OCI-M2 (cell line): ENCODE results near the gene TFEB.

Source experiments
- DNase-seq: peaks from one replicate; lab custom pipeline; 2025; ENCODE audit not compliant: unreplicated experiment; lab: John Stamatoyannopoulos, UW

TFEB gene

DNA sequence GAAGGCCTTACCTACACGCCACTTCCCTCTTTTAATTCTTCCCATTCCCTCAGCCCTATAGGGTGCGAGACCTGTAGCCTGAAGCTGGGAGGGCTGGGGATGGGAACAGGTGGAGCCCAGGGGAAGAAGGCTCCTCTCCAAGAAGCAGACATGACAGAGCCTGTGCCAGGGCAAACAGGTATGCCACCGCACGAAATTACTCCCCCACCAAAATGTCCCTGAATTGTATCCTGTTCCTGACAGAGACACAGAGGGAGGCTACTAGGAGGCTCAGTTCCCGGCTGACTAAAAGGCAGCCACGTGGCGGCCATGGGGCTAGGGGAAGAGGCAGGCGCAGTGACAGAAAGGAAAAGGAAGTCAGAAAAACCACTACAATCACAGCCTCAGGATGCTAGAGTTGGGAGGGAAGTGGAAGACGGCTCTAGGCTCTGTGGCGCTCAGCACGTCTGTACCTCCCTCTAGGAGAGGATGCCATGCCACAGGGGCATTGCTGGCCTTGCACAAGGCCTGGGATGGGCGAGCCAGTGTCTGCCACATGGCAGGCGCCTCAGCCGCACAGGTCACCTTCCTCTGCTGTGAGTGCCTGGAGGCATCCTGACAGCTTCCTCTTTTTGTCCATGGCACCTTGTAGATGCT is 27.7 kb downstream of the TFEB start:
- no peak for DNase-seq

DNA sequence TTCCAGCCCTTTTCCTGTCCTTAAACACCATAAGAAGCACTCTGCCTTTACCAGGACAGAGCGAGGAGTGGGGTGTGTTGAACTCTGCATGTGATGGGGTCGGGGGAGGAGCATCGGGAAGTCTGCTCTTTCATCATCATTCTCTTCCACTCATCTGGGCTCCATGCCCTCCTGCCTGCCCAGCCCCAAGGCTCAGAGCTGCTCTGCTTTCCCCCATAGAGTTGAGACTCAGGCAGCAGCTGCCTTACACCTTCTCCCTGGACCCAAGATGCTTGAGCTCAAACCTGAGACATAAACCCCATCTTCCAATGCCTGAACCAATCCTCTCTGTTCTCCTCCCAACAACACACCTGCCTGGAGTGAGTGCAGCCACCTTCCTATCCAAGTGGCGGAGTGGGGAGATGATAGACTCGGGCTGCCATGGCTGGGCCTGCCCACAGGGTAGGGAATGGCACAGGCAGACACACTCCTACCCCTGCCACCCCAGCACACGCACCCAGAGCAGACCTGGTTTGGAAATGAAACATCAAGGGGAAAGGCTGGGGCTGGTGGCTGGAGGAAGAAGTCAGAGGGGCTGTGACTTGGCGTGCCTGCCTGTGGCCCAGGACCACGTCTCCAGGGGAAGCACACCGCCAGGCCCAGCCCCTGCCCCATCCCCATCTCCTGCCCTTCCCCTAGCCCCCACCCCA is 28.4 kb downstream of the TFEB start:
- no peak for DNase-seq

DNA sequence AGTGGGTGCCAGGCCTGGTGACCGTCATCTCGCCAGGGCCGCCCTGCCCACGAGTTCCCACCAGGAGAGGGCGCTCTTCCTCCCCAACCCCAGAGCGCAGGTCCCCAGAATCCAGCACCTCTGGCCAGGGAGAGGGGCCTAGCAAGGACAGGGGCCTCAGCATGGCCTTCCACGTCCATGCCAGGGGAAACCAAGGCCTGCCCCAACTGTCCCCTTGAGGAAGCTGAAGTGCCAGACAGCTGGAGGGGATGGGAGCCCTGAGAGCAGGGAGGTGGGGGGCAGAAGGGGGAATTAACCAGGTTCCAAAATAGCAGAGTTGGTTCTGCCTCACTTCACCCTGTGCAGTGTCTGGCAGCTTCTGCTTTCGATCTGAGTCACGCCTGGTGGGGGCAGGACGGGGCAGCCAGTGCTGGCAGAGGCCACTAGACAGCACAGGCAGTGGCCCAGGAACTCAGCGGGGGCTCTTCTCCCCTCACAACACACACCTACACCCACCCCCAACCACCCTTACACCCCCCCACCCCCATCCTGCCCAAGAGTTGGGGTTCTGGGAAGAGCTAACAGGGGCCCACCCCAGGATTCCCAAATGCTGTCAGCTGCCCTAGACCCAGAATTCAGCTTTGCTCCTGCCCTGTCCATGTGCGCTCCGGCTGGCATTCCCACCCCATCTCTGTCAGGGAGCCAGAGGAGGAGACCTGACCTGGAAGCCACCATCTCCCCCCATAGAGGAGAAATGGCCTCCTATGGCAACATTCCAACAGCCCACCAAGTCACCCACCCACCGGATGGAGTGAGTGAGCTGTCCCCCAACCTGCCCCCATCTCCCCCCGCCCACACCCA is 29.2 kb downstream of the TFEB start:
- no peak for DNase-seq

DNA sequence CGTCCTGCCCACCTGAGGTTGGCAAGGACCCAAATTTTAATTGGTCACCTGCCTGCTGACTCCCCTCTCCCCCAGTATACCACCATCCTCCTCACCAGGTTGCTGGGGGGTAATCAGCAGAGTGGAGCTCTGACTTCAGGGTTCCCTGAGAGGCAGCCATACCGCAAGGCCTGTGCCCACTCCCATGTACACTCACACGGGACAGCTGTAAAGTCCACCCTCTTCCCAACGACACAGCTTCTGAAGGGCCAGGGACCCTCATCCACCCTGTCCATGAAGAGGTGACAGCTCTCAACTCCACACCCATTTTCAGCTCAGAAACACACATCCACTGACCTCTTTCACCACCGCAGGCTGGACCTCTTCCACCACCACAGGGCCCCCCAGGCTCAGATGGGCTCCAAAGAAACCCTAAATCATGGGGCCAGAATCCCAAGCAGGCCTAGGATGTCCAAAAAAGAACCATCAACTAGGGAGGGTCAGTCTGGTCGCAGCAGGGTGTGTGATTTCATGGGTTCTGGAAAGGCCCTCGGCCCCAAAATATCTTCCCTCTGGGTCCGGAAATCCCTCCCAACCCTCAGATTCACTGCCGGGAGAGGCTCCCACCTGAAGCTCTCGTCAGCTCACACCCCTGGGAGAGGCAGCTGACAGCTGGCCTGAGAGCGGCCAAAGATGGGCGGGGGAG is 30.0 kb downstream of the TFEB start:
- no peak for DNase-seq

DNA sequence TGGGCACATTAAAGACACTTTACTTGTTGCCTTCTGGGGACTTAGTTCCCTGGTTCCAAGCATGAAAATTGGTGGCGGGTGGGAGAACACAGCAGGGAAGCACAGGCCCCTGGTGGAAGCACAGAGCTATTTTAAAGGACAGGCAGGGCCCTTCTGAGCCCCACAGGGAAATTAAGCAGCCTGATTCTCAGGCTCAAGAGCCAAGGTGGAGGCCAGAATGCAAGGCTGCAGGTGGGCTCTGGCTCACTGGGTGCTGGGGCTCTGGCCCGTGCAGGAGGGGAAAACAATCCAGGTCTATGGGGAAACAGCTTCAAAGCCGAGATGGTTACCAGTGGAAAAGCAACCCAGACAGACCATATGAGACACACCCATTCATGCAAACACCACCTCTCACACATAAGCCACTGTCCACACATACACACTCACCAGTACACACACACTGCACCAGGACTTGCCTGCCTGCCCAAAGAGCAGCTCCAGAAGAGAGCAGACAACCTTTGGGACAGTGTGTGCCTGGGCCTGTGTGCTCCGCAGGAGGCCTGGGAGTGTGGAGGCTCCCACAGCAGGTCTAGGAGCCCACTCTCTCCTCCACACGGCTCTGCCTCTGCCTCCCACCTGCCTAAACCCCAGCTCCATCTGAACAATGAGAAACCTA is 30.6 kb downstream of the TFEB start:
- no peak for DNase-seq

DNA sequence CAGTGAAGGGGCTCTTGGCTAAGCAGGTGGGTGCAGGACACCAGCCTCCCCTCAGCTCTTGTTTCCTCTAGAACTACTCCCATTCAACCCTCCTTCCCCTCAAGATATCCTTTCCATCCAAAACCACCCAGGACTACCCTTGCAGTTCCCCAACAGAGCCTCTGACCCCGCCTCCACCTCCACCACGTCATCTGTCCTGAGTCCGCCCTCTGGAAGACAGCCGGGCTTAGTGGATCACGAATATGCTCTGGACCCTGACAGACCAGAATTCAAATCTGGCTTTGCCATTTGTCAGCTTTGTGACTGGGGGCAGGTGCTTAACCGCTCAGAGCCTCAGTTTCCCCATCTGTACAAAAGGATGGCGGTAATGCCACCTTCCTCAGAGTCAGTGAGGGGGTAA is 31.4 kb downstream of the TFEB start:
- no peak for DNase-seq

DNA sequence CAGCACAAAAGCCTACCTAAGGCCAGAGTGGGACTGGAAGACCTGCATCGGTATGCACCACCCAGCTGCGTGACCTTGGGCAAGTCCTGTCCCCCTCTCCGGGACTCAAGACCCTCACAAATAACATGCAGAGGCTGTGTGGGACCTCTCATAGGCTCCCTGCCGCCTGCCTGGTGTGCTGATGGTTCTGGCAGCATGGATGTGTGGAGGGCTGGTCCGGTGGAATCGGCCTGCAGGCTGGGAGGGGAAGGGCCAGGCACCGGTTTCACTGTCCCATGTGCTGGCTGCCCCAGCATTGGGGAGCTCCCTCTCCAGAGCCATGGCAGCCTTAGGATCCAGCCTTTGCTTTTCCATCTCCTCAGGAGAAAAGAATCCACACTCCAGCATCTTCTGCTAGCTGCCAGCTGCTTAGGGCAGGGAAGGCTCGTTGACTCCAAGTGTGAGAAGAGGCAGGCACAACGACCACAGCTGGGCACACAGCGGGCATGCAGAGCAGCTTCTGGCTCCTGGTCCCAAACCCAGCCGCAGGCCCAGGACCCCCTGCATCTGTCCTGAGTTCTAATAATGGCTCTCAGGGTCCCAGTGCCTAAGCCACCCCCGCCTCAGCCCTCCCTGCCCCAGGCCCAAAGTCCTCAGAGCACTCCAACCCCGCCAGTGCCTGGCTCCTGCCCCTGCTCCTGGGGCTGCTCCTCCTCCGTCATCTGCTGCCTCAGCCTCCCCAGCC is 32.5 kb downstream of the TFEB start:
- DNase-seq: no peak

- no peak for DNase-seq
Measured at GRCh38 chr6:41702089-41702745, 33.2 kb downstream of the TFEB start.

DNA sequence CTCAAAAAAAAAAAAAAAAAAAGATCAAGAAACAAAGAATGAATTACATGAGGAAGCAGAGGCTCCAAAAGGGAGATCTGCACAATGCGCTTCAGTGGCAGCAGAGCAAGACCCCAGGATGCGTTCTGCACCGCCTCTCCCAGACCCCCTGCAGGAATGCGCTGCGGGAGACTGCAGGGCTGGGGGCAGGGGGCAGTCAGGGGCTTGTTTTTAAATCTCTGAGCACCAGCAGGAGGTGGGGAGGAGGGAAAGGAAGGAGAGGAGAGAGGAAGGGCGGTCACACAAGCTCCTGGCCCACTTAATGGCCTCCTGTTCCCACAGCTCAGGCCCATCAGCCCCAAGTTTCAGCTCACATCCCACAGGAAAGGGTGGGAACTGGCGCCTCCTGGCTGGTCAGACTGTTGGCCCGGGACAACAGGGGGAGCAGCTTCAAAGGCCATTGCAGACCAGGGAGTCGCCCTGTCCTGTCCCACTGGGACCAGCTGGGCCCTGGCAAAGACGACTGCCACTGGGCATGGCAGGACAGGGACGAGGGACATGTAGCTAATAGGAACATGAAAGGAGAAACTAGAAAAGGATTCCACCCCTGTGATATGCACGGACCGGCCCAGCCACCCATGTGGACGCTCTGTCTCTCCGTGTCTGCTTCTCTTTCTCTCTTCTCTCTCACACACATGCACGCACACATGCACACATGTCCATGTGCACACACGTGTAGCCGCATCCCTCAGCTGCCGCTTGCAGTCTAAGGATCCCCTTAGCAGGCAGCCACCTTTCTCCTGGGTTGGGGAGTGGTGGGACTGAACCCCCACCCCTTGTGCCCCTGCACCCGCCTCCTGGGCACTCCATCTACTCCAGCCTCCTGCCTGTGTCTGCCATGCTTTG is 34.7 kb downstream of the TFEB start:
- no peak for DNase-seq

DNA sequence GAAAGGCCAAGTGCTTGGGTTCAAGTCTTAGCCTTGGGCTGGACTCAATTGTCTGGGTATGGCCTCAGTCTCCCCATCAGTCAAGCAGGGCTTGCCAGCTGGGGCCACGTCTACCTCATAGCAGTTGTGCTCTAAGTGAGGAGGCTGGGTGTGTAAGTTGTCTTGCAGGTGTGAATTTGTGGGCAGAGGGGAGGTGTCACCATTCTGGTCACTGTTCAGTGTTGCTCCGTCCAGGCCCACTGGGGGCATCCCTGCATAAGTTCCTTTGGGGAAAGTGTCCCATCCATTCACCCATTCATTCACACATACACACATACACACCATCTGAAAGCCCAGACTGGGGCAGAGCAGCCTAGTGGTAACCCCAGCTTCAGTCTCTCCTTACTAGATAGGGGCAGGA is 36.3 kb downstream of the TFEB start:
- DNase-seq: no peak

GRCh38 chr6:41697861-41698781 is 37.3 kb downstream of the TFEB start:
- DNase-seq: no peak

- no peak for DNase-seq
Measured at GRCh38 chr6:41696788-41697187, 38.6 kb downstream of the TFEB start.

- no peak for DNase-seq
Measured at GRCh38 chr6:41695825-41696224, 39.6 kb downstream of the TFEB start.

- DNase-seq: no peak
Measured at GRCh38 chr6:41694815-41695526, 40.4 kb downstream of the TFEB start.

DNA sequence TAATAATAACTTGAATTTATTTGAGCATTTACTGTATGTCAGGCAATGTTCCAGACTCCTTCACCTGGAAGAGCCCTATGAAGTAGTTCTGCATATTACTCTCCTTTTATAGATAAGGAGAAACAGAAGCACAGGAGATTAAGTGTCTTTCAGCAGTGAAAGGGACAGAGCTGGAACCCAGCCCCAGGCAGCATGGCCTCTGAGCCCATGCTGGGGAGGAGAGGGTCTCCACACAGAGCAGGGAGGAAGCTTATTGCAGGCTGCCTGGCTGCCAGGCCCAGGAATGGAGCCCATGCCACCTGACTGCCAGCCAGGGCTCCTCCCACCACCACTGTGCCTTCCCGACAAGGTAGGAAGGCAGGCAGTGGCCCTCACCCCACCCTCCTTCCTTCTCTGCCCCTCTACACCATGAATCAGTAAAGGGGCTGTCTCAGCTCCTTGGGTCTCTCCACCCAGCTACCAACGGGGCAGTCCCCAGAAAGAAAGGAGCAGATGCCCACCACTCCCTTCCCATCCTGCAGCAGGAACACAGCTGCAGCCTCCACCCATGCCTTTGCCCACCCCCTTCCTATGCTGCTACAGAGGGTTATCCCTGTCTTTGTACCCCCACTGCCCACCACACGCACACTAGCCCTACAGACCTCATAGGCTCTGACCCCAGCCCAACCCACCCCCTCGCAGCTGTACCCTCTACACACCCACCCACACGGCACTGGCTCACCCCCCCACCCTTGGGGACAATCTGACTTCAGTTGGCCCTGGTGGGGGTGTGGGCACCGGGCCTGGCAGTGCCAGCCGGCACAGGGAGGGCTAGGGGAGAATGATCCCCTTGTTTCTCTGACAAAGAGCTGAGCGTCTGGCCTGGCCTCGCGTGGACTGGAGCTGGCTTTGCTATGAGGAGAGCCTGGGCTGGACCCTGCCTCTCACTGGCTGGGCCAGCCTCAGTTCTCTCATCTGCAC is 41.8 kb downstream of the TFEB start:
- no peak for DNase-seq

- no peak for DNase-seq
Measured at GRCh38 chr6:41692730-41693129, 42.7 kb downstream of the TFEB start.
